Epidermal melanocyte (primary cell): ENCODE measurements around the gene MYO18A.

Source experiments
- DNase-seq: peaks from one replicate; pipeline ENCODE4 v3.0.0; 2011; ENCODE audit warnings: low spot score; ENCODE audit not compliant: insufficient read length

MYO18A gene

GRCh38 chr17:29059281-29059680 lies 120.9 kb downstream of the MYO18A start:
- DNase-seq: no peak

GRCh38 chr17:29058391-29058790 lies 121.8 kb downstream of the MYO18A start:
- no peak for DNase-seq

GRCh38 chr17:29057361-29057760 lies 122.8 kb downstream of the MYO18A start:
- no peak for DNase-seq

GRCh38 chr17:29054835-29055234 lies 125.4 kb downstream of the MYO18A start:
- no peak for DNase-seq

GRCh38 chr17:29051731-29052130 lies 128.5 kb downstream of the MYO18A start:
- DNase-seq: no peak

- no peak for DNase-seq
Observed at GRCh38 chr17:29051194-29051593, 129.0 kb downstream of the MYO18A start.

GRCh38 chr17:29050176-29050575 lies 130.0 kb downstream of the MYO18A start:
- DNase-seq: no peak

- no peak for DNase-seq
Observed at GRCh38 chr17:29049541-29050145, 130.6 kb downstream of the MYO18A start.

- no peak for DNase-seq
Observed at GRCh38 chr17:29048440-29049368, 131.5 kb downstream of the MYO18A start.

GRCh38 chr17:29046473-29046839 lies 133.7 kb downstream of the MYO18A start:
- no peak for DNase-seq

GRCh38 chr17:29045734-29046472 lies 134.3 kb downstream of the MYO18A start:
- DNase-seq: no peak

GRCh38 chr17:29045026-29045425 lies 135.2 kb downstream of the MYO18A start:
- no peak for DNase-seq

GRCh38 chr17:29043539-29044145 lies 136.6 kb downstream of the MYO18A start:
- no peak for DNase-seq

GRCh38 chr17:29042679-29043538 lies 137.3 kb downstream of the MYO18A start, which contains the start of gene PIPOX:
Gene PIPOX (plus strand): TSS chr17:29043141. CDS start chr17:29043226, 85 bp downstream.
- no peak for DNase-seq

- peak; percentile 33 for DNase-seq
Observed at GRCh38 chr17:29042026-29042678, 138.0 kb downstream of the MYO18A start.

GRCh38 chr17:29041571-29041970 lies 138.6 kb downstream of the MYO18A start:
- no peak for DNase-seq

GRCh38 chr17:29041091-29041490 lies 139.1 kb downstream of the MYO18A start:
- DNase-seq: no peak

GRCh38 chr17:29039764-29040598 lies 140.2 kb downstream of the MYO18A start:
- no peak for DNase-seq
